HG03457 (cell line): Measurements from ENCODE around the gene DUSP2.

ENCODE experiments used
- ATAC-seq: cut with Tn5 transposase; IDR thresholded peaks from one replicate; pipeline ENCODE4 v1.9.1; 2021; ENCODE audit warnings: moderate number of reproducible peaks; ENCODE audit not compliant: unreplicated experiment

DUSP2 gene

DNA sequence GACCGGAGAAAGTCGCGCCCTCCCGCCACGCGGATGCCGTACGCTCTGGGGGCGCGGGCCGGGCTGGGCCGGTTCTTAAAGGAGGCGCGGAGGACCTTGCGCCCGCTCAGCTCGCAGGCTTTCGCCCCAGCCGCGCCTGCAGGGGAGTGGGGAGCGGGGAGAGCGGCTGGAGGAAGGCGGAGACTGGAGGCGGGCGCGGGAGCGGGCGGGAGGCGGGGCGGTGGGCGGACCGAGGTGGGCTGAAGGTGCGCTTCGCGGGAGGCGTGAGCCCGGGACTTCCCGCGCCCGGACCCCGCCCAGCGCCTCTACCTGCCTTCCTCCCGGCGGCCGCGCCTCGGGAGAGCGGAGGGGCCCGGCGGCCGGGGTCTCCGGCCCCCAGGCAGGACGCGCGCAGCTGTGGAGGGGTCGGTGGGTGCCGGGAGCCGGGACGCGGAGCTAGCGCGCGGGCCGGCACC, 28.8 kb downstream of the DUSP2 start, which contains the start of gene ADRA2B:
Gene ADRA2B (minus strand): TSS at position 148 of the 455 bp plus-strand sequence. CDS start 422 bp downstream, outside the sequence.
- ATAC-seq, result no peak

DNA sequence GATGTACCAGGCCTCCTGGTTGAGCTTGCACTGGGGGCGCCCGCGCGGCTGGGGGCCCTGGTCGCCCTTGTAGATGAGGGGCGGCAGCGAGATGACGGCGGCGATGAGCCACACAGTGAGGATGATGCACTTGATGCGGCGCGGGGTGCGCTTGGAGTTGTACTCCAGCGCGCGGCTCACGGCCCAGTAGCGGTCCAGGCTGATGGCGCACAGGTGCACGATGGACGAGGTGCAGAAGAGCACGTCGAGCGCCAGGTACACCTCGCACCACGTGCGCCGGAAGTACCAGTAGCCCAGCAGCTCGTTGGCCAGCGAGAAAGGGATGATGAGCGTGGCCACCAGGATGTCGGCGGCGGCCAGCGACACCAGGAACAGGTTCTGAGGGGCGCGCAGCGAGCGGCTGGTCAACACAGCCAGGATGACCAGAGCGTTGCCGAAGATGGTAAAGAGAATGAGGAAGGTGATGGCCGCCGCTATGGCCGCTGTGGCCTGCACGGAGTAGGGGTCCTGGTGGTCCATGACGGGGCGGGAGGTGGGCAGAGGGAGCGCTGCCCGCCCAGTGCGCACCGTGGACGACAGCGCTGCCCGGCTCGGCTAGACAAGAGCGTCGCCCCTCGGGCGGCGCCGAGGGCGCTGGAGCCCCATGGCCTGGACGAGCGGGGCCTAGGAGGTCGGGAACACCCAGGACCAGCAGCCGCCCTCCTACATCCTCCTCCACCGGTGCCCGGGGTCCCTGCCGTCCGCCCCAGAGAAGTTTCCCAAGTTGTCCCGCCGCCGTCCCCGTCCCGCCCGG, 29.4 kb downstream of the DUSP2 start:
- no peak for ATAC-seq

- no peak for ATAC-seq
Observed at GRCh38 chr2:96114903-96115581, 30.2 kb downstream of the DUSP2 start.

DNA sequence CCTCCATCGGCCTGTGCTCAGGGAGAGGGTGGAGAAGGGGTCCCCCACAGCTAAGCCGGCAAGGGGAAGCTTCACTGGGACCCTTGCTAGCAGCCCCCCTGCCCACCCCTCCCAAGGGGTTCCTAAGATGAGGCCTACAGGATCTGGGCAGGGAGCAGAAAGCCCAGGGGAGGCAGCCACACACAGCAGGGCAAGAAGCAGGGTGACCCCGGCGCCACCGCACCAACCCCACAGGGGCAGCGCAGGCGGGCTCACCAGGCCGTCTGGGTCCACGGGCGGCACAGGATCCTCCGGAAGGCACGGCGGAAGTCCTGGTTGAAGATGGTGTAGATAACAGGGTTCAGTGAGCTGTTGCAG, 30.7 kb downstream of the DUSP2 start:
- no peak for ATAC-seq

- no peak for ATAC-seq
Observed at GRCh38 chr2:96113951-96114350, 31.3 kb downstream of the DUSP2 start.

GRCh38 chr2:96113367-96113677, 31.9 kb downstream of the DUSP2 start:
- ATAC-seq, result no peak

DNA sequence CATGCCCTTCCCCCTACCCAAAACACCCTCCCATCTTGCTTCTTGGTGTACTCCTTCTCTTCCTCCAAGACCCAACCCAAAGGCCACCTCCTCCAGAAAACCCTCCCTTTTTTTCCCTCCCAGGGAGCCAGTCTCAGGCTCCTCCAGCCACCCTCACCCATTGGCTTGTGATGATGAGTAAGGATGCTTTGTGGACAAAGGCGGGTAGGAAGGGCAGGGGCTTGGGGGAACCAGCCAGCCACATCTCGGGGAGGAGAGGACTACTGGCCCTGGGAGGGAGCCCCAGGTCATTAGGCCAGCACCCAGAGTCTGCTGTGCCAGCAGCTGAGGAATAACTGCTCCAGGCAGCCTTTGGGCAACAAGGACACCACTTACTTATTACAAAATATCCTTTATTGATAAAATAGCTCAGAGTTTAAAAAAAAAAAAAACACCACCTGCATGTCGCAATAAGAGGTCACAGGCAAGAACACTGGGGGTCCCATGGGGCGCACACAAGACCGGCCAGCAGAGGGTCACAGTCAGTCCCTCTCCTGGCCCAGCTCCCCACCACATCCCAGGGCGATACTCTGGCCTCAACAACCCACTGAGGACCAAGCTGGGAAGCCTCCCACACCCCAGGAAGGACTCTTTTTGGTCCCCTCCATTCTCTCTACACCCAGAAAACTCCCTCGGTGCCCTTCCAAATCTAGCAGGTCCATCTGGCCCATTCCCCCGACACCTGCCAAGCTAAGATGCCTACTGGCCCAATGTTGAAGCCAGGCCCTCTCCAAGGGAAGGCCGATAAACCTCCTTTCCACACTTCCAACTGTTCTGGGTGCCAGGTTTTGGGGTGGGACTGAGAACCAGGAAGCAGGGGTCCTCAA, 32.5 kb downstream of the DUSP2 start:
- no peak for ATAC-seq

DNA sequence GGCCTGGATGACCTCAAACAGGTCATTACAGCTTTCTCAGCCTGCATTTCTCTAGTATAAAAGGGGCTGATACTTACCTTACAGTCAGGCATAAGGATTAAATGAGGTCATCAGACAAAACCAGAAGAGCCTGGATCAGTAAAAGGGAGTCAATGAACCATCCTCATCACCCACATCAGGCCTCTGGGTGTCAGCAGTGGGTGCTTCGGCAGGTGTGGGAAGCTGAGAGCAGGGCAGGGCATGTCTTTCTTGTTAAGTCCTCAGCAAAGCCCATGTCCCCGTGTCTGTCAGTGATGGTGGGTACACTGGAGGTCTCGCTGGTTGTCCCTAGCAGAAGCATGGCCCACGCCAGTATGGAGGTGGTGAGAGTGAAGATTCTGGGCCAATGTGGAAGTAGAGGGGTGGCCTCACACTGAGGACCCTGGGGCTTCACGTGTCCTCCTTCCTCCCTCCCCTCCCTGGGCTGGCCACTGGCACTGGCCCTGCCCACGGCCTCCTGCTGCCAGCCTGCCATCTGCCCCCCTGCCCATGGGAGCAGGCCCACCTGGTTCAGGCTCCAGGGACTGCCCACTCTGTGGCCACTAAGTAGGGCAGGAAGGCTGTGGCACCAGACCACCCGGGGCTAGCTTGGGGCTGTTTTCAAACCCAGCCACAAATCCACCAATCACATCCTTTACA, 33.3 kb downstream of the DUSP2 start:
- no peak for ATAC-seq

GRCh38 chr2:96111257-96111640, 34.0 kb downstream of the DUSP2 start:
- ATAC-seq, result no peak

- ATAC-seq, result no peak
Observed at GRCh38 chr2:96110621-96111256, 34.5 kb downstream of the DUSP2 start.

DNA sequence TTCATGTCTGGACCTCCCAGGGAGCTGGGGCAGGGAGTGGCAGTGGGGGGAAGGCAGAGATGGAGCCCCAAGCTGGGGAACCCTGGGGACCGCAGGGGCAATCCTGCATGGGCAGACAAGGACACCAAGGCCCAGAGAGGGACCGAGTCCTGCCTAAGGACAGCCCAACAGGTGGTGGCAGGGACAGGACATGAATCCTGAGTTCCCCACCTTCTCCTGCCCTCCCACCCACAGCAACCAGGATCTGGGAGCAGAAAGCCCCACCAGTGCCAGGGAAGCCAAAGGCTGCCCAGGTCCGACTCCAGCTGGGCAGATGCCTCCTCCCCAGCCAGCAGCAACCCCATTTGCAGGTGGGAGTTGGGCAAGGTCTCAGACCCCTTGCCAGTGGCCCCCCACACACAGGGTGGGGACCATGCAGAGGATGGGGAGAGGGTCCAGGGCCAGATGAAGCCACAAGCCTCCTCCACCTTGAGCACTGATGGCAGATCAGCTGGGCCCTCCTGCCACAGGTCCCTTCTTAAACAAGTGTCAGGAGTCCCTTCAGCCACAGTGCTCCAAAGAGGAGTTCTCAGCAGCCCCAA, 35.2 kb downstream of the DUSP2 start:
- no peak for ATAC-seq

DNA sequence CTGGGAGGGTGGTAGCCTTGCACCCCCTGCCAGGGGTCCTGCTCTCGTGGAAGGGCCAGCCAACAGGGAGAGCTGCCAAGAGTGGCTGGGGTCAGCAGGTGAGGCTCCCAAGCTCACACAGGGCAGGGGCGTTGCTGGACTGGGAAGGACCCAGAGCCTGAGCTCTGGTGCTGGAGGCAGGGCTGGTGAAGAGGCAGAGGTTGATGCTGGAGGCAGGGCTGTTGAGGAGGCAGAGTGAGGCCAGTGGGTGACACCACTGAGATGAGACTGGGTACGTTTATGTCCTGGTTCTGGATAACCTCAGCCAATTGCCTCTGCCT, 35.9 kb downstream of the DUSP2 start:
- ATAC-seq, result no peak

GRCh38 chr2:96108541-96109360, 36.5 kb downstream of the DUSP2 start:
- ATAC-seq, result no peak

DNA sequence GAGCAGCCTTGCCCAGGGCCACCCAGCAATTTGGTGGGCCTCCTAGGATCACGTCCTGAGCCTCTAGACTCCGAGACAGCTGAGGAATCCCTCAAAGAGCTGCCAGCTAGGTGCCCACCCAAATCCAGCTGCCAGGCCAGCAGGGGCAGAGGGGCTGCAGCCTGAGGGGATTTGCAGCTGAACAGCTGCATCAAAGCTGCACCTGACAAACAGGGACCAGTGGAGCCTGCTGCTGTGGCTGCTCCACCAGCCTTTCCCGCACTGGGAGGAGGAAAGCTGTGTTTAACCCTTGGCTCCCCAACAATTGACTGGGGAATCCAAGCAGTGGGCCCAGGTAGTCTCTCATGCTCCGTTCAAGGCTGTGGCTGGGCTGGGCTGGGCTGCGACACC, 37.1 kb downstream of the DUSP2 start:
- ATAC-seq, result no peak

DNA sequence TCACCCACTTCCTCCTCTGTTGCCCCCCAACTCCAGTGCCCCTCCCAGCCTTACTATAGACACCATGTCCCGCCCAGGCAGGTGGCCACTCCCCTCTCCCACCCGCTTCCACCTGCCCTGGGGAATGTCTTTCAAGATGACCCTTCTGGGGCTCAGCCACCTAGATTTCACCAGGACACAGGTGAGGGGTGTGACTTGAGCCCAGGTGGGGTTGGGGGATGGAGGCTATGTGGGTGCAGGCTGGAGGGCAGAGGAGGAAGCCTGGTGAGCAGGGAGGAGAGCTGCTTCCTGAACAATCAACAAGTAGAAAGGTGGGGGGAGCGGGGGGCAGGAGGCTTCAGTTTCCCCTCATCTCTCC, 37.6 kb downstream of the DUSP2 start:
- ATAC-seq, result no peak

GRCh38 chr2:96106991-96107707, 38.1 kb downstream of the DUSP2 start:
- ATAC-seq, result no peak

- no peak for ATAC-seq
Observed at GRCh38 chr2:96105994-96106715, 39.1 kb downstream of the DUSP2 start.

DNA sequence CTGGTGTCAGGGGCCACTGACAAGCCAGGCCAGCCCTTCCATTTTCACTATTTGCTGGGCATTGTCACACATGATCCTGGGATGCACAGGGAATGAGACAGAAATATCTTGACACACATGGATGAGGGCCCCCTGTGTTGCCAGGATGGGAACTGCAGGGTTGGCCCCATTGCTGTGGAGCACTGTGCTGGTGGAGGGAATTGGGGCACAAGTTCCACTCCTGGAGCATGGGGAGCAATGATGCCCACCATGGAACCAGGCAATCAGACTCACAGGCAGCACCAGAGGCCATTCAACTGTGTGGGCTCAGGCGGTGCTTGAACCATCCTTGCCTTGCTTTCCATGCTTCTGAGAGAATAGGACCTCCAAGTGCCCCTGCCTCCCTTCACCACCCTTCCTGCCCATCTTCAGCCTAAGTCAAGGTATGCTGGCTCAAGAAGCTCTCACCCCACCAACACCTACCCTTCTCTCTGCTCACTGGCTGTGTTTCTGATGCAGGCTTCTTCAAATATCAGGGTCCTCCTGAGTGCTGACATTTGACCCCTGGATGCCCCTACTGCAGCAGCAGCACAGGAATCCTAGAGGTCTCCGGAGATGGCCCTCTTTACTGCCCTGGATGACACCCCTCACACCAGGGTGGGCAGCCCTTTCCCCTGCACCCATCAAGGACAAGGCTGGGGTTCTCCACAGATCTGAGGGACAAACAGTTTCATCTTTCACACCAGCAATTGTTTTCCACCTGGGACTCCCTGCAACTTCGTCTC, 39.9 kb downstream of the DUSP2 start:
- no peak for ATAC-seq
